Fibroblast of pulmonary artery (primary cell): ENCODE data around the gene B4GALNT4.
"Not testable (repeated sequence)": the region's sequence is repeated elsewhere in the genome, so short reads cannot be mapped to it uniquely, and the experiment has no call there.

Experiments used
- DNase-seq: peaks from one replicate; pipeline ENCODE4 v3.0.0-alpha.2; 2010; ENCODE audit warnings: low read depth
- H3K4me3 ChIP-seq: replicated peaks from 2 replicates; pipeline ENCODE4 v1.5.1; 2011; ENCODE audit warnings: low read depth, mild to moderate bottlenecking, control low read depth, low read length, moderate library complexity
- TF ChIP-seq, protein P1 (sequence below): IDR thresholded peaks from 2 replicates; pipeline ENCODE4 v1.5.1; 2011; ENCODE audit warnings: mild to moderate bottlenecking, control low read depth, low read length, inconsistent platforms; ENCODE audit errors: missing control alignments

The B4GALNT4 gene

GRCh38 chr11:332651-333480 lies 36.4 kb upstream of the B4GALNT4 start:
- H3K4me3 ChIP-seq, result no peak overlapping the region
- TF ChIP-seq, protein P1, sequence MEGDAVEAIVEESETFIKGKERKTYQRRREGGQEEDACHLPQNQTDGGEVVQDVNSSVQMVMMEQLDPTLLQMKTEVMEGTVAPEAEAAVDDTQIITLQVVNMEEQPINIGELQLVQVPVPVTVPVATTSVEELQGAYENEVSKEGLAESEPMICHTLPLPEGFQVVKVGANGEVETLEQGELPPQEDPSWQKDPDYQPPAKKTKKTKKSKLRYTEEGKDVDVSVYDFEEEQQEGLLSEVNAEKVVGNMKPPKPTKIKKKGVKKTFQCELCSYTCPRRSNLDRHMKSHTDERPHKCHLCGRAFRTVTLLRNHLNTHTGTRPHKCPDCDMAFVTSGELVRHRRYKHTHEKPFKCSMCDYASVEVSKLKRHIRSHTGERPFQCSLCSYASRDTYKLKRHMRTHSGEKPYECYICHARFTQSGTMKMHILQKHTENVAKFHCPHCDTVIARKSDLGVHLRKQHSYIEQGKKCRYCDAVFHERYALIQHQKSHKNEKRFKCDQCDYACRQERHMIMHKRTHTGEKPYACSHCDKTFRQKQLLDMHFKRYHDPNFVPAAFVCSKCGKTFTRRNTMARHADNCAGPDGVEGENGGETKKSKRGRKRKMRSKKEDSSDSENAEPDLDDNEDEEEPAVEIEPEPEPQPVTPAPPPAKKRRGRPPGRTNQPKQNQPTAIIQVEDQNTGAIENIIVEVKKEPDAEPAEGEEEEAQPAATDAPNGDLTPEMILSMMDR, result no peak
- no peak for DNase-seq

- not testable (repeated sequence) for DNase-seq, H3K4me3 ChIP-seq
Measured at GRCh38 chr11:333616-334263, 35.6 kb upstream of the B4GALNT4 start.

DNA sequence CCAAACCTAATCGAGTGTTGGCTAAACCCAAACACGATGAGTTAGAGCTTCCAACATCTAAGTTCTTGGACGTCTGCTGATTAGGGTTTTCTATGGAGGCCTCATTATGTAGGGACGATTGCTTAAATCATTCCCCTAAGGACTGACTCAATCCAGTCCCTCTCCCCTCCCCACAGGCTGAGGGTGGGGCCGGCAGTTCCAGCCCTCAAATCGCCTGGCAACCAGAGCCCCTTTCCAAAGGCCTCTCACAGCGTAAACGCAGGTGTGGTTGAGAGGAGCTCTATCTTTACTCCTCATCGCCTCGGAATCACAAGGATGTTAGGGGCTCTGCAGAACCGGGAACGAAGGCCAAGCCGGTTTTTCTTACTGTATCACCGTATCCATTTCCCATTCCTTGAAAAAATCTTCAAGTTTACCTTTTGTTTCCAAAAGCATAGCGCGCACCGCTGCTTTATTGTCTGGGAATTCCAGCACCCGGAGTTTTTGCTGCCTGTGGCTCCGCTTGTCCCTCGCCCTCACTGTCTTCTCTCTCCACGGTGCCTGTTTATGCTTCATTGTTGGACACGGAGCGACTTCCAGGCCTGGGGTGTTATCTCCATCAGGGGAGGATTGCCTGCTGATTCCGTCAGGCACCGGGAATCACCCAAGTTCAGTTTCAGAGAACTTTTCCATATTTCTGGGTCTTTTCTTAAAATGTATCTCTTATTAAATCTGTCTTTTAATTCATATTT lies 34.9 kb upstream of the B4GALNT4 start:
- no peak overlapping the region for H3K4me3 ChIP-seq
- TF ChIP-seq, protein P1, result no peak
- DNase-seq, result peak; percentile 75

- no peak overlapping the region for H3K4me3 ChIP-seq
- peak; percentile 65 for DNase-seq
- TF ChIP-seq, protein P1, result no peak
Measured at GRCh38 chr11:335779-336658, 33.3 kb upstream of the B4GALNT4 start.

DNA sequence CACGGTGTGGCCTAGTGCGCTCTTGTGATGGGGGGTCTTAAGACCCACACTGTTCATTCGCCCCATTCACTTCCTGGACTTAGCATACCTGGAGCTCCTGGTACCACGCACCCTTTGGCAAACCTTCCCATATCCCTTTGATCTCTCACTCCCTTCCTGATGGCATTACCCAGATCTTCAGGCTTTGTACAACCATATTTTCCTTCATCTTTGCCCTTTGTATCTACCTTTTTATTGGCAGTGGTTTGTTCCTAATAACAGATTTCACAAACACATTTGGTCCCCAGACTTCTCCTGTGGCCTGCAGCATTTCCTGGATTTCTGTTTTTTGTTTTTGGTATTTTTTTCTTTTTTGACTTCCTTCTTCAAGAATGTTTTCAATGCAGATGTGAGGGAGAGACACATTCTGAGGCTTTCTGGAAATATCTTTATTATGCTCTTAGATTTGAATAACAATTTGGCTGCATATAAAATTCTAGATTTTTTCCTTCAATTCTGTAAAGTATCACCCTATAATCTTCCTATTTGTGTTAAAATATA lies 32.6 kb upstream of the B4GALNT4 start:
- H3K4me3 ChIP-seq, result no peak overlapping the region
- no peak for DNase-seq

DNA sequence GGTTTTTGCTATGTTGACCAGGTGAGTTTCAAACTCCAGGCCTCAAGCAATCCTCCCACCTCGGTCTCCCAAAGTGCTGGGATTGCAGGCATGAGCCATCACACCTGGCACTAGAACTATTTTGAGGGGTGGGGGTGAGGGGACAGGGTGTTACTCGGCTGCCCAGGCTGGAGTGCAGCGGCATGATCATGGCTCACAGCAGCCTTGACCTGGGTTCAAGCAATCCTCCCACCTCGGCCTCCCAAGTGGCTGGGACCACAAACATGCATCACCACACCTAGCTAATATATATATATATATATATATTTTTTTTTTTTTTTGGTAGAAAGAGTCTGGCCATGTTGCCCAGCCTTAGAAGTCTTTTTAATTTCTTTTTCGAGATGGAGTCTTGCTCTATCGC lies 31.6 kb upstream of the B4GALNT4 start:
- no peak for DNase-seq
- H3K4me3 ChIP-seq, result no peak overlapping the region
- TF ChIP-seq, protein P1, result no peak

More for the DNA sequence above, 32.6 kb upstream of the B4GALNT4 start:
- TF ChIP-seq, protein P1, result no peak
